ENCODE measurements around the gene KRT73.

GRCh38 chr12:52575948-52576347, 42.4 kb downstream of the KRT73 start:
- no peak for TF ChIP-seq NRF1 (IDR thresholded peaks at IDR 0.05; ENCODE audit: low read depth, low read length)
- no peak for TF ChIP-seq CTCF (IDR thresholded peaks at IDR 0.05; ENCODE audit: control extremely low read depth in 1 of 3, insufficient read depth in 1 of 3, low read depth in 1 of 3, low read length in 3 of 3)
- TF ChIP-seq TBP (IDR thresholded peaks at IDR 0.05; ENCODE audit: low read depth, low read length): no peak
- no peak for TF ChIP-seq EZH2 (IDR thresholded peaks at IDR 0.05; ENCODE audit: low read depth, low read length, severe bottlenecking)
- no peak for TF ChIP-seq SIRT6 (IDR thresholded peaks at IDR 0.05; ENCODE audit: low read length)
- no peak for TF ChIP-seq RFX5 (IDR thresholded peaks at IDR 0.05; ENCODE audit: borderline replicate concordance, low read depth, low read length)
- no peak for TF ChIP-seq SP2 (IDR thresholded peaks at IDR 0.05; ENCODE audit: low read length)
- TF ChIP-seq POLR2A (IDR thresholded peaks at IDR 0.05; ENCODE audit: control extremely low read depth in 1 of 2, low read depth in 2 of 2, low read length in 2 of 2): no peak
- TF ChIP-seq KDM5A (IDR thresholded peaks at IDR 0.05; ENCODE audit: low read length): no peak
- no peak for TF ChIP-seq YY1 (IDR thresholded peaks at IDR 0.05; ENCODE audit: low read depth, low read length)

Data from H1 (cell line).